Stimulated activated CD4-positive, alpha-beta T cell treated with anti-CD3 and anti-CD28 coated beads, TNF-alpha, amount 100 ng/mL, for 24 hours (primary cell): ENCODE measurements around the gene RAB22A.
"Not testable (repeated sequence)": the region's sequence is repeated elsewhere in the genome, so short reads cannot be mapped to it uniquely, and the experiment has no call there.

Source experiments
- DNase-seq, 3 experiments: peaks; one replicate each; pipeline ENCODE4 v3.0.0-alpha.2; 2020; ENCODE audit warnings: low read depth in 3 of 3

RAB22A gene

DNA sequence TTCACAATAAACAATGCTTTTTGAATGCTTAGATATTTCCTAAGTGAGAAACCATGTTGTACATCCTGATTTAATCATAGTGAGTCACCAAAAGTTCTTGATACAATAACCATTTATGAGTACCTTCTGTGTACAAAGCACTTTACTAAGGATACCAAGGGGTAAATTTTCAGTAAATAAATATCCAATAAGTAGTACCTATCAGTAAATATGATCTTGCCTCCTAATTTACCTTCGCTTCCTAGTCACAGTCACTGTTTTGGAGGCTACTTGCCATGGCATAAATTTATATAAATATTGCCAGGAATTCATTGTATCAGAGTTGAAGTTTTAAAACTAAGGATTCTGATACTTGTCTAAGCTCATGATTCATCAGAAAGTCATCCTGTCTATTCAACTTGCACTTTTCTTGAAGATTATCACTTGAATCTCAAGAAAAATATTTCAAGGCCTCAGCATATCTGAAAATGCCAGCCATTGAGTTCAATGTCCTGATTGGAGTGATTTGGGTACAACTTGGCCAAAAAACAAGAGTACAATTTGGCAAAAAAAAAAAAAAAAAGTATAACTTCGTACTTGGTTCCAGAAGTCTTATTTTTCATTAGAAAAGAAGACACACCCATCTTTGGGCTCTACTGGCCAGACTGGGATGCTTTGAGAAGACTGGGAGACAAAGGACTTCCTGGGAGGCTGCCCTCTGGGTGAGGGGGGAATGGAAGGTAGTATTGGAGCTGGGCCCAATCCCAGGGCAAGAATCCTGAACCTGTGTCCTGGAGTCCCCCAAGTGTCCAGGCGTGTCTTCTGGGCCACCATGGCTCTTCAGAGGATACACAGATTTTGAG, 32.8 kb downstream of the RAB22A start:
- DNase-seq, result no peak

DNA sequence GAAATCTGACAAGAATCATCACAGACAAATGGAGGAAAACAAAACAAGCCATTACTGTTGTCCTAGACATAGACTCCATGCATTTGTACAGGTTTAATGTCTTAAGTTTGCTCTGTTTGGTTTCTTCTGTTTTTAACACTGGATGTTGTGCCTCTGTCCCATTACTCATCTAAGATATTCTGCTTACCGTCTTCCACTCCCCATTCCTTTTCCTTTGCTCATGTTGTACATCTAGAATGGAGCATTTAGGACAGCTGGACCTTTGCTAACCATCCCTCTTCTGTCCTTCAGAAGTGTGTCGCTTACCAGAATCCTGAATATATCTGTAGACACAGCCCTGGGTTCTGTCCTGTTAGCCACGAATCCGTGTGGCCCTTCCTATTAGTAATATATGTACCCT, 35.2 kb downstream of the RAB22A start:
- no peak for DNase-seq

DNA sequence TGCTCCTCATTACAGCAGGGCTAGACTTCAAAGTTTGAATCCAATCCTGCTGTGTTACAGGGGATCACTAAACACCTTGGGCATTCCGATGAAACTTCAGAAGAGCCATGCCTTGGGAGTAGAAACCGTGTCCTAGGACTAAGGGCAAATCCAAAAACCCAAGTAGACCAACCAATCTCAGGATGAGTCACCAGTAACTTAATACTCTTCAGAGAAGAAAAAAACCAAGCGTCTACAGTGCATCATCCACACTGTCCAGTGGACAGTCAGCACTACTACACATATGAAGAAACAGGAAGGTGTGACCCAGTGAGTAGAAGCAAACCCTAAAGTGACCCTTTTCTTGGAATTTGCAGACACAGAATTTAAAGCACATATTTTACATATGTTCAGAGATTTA, 40.1 kb downstream of the RAB22A start:
- no peak for DNase-seq

DNA sequence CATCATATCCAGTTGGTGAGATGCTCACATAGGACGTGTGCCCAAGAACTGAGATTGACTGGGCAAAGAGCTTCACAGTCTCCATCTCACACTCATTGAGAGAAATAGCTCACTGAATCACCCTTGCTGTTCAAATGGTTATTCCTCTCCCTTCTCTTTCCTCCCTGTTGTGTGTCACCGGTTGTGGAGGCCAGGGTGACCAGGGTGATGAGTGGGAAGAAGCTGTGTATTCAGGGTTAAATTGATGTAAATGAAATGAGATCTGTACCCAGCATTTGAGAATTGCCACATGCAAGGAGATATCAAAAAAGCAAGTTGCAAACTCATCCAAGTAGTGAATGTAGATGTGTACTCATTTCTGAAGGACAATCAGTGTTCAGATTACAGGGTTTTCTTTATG, 43.0 kb downstream of the RAB22A start:
- peak in 1 of 3 experiments; percentile 3 for DNase-seq

DNA sequence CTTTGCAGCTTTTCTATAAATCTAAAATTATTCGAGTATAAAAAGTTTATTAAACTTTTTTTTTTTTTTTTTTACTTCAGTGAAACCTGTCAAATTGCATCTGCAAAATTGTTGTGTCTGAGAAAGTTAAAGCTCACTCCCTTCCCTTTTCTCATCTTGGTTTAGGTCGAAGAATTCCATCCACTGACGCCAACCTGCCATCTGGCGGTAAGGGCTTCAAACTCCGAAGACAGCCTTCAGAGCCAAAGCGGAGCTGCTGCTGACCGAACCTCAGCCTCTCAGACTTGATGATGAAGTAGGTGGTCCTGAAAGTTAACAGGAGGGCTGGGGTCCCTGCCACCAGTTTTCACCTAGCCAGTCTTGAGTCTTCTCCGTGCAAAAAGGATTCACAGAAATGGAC, 49.9 kb downstream of the RAB22A start:
- DNase-seq, result no peak

DNA sequence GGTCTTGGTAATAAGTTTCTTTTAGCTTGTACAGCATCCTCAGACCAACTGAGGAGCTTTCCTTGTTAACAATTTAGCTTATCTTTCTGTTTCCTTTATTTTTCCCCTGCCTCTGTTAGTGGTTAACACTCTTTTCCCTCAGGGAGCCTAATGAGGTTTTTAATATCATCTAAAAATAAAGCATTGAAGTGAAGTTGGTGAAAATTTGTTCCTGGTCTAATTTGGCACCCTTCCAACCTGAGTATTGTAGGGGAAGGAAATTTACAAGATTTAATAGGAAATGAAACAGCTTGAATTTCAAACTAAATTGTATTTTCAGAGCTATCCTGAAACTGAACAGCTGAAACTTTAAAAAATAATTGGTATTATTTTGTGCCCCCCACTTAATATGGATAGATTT, 51.4 kb downstream of the RAB22A start:
- no peak for DNase-seq

DNA sequence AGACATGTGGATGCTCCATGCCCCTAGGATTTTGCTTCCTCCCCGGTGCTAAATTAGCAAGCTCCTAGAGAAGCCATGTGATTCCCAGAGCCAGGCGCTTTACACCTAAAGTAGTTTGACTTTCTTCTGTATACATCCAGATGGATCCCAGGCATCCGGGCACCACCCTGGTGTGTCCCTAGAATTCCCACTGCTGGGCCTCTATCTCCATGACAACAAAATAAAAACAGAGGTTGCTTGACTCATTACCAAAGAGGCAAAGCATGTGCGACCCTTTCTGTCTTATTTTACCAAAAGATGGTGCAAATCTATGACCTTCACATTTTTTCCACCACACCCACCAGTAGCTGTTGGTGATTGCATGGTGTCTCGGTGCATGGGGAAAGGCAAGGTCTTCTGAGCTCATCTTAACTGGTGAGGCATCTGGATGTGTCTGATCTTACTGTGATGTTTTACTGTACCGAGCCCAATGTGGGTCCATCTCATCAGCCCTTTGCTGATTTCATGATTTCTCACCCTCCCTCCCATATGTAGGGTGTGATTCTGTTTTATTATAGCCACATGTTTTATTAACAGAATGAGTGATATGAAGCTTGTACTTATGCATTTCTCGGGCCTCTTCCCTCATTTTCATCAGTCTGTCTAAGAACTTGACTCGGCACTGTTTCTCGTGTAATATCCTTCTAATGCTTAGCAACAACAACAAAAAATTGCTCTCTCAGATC, 52.1 kb downstream of the RAB22A start:
- DNase-seq, result no peak

DNA sequence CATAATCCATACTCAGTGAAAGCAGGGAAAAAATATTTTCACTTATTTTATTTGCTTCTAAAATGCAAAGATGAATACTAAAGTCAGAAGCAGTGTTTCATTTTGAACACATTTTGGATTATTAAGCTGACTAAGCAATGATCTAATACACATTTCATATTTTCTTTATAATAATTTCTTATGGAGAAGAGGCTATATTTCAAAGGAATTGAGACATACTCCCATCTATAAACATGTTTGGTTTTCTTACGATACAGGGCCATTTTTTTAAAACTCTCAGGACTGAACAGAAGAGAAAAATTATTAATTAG, 52.6 kb downstream of the RAB22A start:
- no peak for DNase-seq

DNA sequence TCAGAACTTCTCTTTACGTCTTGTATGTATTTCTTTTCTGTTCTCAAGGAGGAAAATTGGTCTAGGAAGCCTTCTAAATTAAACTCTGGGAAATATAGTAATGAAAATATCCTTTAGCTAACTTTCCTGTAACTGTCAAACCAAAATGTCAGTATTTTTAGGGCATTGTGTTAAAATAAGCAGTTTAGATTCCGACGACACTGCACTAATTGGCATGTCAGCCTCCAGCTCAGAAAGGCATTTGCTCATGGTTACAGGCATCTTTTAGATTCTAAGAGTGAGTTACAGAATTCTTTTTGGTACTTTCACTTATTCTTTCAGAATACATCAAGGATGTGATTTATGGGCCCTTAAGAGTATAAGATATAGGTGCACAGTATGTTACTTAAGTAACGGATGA, 53.5 kb downstream of the RAB22A start:
- DNase-seq, result no peak

DNA sequence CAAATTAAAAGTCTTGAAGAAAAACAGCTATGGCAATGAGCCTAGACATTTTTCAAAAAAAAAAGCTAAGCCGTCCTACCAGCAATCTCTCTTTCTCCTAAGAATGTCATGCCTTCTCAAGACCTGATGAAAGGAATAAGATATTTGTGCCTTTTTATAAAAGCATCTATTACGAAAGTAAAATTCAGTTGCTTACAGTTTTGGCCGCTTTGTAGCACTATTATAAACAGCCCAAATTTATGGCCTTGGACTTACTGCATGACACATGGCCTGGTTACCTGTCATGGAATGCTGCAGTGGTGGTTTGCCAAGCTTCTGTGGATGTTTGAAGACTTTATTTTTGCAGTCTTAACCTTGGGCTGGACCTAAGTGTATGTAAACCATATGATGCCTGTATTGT, 57.4 kb downstream of the RAB22A start:
- DNase-seq, result no peak

DNA sequence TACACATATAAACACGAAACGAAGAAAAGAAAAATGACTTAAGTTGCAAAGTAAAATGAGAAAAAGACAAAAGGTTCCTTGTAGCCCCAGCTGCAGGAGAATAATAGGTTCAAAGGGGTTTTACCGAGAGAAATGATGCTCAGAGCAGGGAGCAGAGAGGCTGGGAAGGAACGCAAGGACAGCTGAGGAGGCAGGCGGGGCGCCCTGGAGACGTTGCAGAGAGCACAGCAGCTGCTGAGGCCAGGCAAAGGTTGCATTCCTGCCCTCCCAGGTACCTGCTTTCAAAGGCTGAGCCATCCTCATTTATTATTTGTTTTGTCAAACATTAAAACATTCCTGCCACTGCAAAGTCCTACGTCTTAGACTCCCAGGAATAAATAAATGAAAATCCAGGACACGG, 63.3 kb downstream of the RAB22A start:
- DNase-seq, result no peak

DNA sequence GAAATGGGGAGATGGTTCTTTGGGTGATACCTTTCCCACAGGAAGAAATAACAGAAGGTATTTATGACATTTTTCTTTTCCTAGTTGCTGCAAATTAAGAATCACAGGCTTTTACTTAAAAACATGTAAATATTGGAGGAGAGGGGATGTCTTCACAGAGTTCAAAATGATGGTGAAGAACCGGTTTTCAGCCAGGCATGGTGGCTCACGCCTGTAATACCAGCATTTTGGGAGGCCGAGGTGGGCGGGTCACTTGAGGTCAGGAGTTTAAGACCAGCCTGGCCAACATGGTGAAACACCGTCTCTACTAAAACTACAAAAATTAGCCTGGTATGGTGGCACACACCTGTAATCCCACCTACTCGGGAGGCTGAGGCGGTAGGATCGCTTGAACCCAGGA, 63.8 kb downstream of the RAB22A start:
- DNase-seq, result not testable (repeated sequence)

DNA sequence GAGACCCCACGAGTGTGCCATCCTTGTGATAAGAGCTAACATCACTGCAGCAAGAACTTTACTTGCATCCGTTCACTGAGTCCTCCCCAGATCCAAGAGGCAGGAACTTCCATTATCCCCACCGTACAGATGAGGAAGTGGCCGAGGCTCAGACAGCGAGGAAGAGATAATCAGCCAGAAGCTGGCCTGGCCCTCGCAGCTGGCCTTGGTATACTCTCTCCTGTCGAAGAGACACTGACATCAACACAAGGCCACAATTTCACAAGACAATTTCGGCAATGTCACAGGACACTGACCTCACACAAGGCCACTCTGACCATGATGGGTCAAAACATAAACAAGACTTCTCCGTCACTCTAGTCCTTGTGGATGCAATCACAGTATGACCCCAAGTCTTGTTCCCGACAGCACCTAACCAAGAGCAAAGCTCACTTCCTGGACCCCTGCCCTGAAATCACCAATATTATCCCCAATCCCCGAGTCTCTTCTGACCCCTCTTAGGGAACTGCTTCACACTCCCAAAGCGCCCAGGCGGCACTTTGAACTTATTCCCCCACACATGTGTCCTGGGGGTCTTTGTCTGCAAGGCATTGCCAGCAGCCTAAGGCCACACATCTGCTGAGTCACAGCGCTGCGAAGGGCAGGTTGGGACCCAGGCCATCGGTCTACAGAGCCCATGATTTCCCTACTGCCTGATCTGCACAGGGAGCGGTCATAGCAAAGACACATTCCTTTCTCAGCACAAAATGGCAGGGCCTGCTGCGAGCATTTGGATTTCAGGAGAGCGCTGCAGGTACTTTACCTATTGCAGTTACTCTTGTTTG, 64.7 kb downstream of the RAB22A start:
- no peak for DNase-seq

DNA sequence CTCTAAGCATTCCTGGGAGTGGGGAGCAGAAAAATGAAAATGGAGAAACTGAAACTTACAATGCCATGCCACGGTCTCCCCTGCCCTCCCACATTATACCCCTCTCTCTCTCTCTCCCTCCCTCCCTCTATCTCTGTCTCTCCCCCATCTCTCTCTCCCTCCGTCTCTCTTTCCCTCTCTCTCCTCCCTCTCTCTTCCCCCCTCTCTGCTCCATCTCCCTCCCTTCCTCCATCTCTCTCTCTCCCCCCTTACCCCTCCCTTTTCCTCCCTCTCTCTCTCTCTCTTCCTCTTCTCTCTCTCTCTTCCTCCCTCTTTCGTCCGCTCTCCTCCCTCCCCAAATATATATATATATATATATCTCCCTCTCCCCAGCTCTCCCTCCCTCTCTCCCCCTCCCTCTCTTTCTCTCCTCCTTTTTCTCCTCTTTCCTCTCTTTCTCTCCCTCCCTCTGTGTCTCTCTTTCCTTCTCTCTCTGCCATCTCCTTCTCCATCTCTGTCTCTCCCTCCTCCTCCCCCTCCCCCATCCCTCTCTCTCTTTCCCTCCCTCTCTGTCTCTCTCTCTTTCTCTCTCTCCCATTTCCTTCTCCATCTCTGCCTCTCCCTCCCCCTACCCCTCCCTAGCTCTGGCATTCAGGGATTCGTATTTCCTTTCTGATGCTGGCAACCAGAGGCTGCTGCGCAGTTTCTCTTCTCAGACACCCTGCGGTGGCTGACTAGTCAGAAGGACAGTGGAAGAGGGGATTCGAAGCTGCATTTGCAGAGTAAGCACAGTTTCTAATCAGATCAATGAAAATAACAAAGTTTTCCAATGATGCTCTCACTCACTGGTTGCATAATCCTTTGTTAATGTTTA, 65.6 kb downstream of the RAB22A start:
- no peak for DNase-seq

DNA sequence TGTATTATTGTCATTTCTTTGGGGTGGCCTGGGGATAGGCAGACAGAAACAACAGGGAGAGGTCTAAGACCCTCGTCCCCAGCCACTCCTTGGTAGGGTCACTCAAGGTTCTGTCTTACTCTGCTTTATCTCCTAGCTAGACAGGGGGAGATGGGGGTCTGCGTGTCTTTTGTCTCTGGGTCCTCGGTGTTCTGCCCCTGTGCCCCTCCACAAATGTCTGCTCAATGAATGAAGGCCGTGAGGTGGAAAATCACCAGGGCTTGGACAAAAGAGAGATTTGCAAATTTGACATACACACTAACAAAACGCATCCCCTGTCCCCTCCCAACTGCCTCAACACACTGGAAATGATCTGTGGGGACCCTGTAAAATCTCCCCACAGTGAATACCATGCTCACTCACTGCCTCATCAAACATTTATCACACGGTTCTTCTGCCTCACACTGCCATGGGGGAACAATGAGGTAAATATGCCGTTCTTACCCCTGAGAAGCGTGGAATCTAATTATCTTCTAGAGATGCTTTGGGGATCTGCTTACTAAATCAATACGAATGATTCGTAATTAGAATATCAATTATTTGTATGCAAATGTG, 66.3 kb downstream of the RAB22A start:
- DNase-seq, result no peak

DNA sequence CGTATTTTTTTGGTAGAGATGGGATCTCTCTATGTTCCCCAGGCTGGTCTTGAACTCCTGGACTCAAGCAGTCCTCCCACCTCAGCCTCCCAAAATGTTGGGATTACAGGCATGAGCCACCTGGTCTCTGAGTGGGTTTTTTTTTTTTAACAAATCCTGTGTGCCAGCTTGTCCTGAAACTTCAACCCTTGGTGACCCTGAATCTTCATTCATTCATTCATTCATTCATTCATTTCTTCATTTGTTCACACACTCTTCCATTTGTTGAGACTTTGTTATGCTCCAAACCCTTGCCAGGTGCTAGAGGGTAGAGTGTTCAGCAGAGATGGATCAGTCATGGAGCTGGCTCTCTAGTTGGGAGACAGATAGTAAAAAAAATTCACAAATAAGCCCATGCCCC, 67.5 kb downstream of the RAB22A start:
- DNase-seq, result no peak

DNA sequence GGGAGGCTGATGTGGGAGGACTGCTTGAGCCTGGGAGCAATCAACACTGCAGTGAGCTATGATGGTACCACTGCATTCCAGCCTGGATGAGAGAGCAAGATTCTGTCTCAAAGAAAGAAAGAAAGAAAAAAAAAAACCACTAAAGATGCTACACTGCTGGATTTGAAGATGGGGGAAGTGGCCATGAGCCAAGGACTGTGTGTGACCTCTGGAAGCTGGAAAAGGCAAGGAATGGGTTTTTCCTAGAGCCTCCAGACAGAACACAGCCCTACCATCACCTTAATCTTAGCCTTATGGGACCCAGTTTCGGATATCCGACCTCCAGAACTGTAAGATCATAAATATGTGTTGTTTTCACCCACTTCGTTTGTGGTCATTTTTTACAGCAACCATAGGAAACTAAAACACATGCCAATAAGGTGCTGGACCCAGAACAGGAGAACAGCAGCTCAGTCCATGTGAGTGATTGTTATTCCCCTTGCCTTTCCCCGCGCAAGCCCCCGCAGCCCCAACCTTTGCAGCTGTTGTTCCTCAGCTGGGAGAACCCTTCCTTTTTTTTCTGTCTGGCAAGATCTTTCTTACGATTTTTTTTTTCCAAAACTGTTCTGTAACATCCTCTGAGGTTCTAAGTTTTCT, 68.4 kb downstream of the RAB22A start:
- no peak for DNase-seq

DNA sequence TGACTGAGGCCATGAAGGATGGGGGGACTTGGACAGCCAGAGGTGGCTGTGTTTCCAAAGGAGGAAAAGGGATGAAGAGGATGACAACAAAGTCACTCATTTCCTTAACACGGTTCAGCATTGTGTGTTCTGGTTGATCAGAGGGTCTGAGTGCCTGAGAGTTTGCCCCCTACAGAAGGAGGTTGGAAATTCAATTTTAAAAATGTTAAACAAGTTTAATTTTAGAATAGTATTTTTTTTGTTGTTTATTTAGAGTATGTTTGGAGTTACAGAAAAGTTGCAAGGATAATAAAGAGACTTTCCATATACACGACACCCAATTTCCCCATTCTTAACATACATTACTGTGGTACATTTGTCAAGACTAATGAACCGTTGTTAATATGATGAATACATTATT, 69.2 kb downstream of the RAB22A start:
- DNase-seq, result no peak

DNA sequence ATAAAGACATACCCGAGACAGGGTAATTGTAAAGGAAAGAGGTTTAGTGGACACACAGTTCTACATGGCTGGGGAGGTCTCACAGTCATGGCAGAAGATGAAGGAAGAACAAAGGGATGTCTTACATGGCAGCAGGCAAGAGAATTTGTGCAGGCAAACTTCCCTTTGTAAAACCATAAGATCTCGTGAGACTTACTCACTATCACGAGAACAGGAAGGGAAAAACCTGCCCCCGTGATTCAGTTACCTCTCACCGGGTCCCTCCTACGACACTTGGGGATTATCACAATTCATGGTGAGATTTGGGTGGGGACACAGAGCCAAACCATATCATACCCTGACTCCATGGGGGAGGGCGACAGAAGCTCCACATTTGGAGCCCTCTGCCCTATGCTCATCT, 72.1 kb downstream of the RAB22A start:
- DNase-seq, result no peak

DNA sequence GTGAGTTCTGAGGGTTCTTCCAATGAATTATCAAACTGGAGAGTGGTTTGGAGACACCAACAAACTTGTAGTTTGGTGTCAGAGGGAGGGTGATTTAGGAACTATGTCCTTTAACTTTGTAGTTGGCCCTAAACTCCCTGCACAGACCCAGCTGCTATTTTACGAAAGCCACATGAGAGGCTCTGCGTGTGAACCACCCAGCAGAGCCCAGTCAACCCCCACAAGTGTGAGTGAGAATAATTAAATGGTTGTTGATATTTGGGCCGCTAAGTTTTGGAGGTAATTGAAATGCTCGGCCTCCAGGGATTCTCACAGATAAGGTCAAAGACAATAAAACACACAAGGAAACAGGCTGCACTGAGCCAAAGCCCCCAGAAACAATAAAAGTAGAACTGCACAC, 72.6 kb downstream of the RAB22A start:
- DNase-seq, result no peak

DNA sequence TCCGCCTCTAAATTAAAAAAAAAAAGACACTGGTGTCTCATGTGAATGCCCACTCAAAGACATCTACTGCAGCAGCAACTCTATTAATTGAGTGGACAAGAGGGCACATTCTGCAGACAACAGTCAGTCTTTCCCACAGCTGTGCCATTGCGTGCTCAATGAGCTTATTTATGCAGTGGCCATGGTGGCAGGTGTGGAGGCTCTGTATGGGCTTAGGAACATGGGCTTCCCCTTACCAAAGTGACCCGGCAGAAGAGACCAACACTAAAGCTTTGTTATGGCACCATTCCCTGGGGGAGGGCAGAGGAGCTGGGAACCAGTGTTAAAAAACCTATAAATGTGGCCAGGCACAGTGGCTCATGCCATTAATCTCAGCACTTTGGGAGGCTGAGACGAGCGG, 75.3 kb downstream of the RAB22A start:
- DNase-seq, result no peak
